Breast epithelium (tissue), 4 donors: ENCODE measurements around the gene ITPRIPL2. TPM values are rescaled to one million over a fixed set of nuclear protein-coding genes. Genes with fewer than 3 reads are reported as not detected.

Source experiments
- DNase-seq, 2 donors: peaks; one replicate each; pipeline ENCODE4 v3.0.0-alpha.2; 2019; ENCODE audit warnings: low spot score in 2 of 2
- H3K27ac ChIP-seq, 2 donors: fragments of 200-600 bp; sonication (generic) in 1 of 2; one replicate each; pipeline ENCODE4 v1.5.1; 2016 to 2019; ENCODE audit warnings: mild to moderate bottlenecking in 1 of 2
- H3K27me3 ChIP-seq, 2 donors: fragments of 200-600 bp; sonication (generic) in 1 of 2; one replicate each; pipeline versions ENCODE4 v1.5.1 to v1.6.0; 2017 to 2019; ENCODE audit warnings: control low read depth in 1 of 2, mild to moderate bottlenecking in 1 of 2
- H3K36me3 ChIP-seq: fragments of 200-600 bp; one replicate; pipeline ENCODE4 v1.5.1; 2019
- H3K4me1 ChIP-seq, 2 donors: fragments of 200-600 bp; sonication (generic); one replicate each; pipeline ENCODE4 v1.5.1; 2016 to 2019; ENCODE audit warnings: control low read depth in 1 of 2
- H3K4me3 ChIP-seq, 3 donors: fragments of 200-600 bp; sonication (generic); 1 replicate in 2 of 3; 2 replicates in 1 of 3; pipeline ENCODE4 v1.5.1; 2016 to 2019; ENCODE audit warnings: mild to moderate bottlenecking in 3 of 3, moderate library complexity in 2 of 3
- H3K9me3 ChIP-seq, 2 donors: fragments of 200-600 bp; sonication (generic) in 1 of 2; one replicate each; pipeline ENCODE4 v1.5.1; 2016 to 2019; ENCODE audit warnings: control low read depth in 1 of 2
- POLR2A ChIP-seq: fragments of 450-650 bp; IDR thresholded peaks from one replicate; pipeline ENCODE4 v1.6.1; 2016; ENCODE audit warnings: antibody characterized with exemption, mild to moderate bottlenecking, moderate library complexity
- POLR2AphosphoS5 ChIP-seq, 3 donors: sonication (generic); formaldehyde crosslinking; IDR thresholded peaks; one replicate each; pipeline ENCODE4 v1.6.1; 2017; ENCODE audit warnings: antibody characterized with exemption in 3 of 3
- intact Hi-C: fragments of 100-400 bp; cut with DNase I; formaldehyde crosslinking; loops from one replicate; pipeline ENCODE4 v1.15.1; 2023; ENCODE audit warnings: low total_unique reads
- total RNA-seq, 3 donors: library from RNA; depleted of rRNA; stranded (reverse); fragments of >200 nt; gene quantifications; one replicate each; pipeline ENCODE4 v1.1.0, GENCODE V29; 2016
- TF ChIP-seq, protein P1 (sequence below), 3 donors: fragments of 450-650 bp; IDR thresholded peaks; one replicate each; pipeline ENCODE4 v1.5.1; 2016 to 2017; ENCODE audit warnings: antibody characterized with exemption in 3 of 3, mild to moderate bottlenecking in 3 of 3, moderate library complexity in 3 of 3

The ITPRIPL2 gene
- total RNA-seq, 3 donors from 2014 or later = 36.1 to 66.6 (median 40.3) TPM

- H3K9me3 ChIP-seq = no peaks in the 10 kb centered on the region
- no peaks in the 10 kb centered on the region for H3K27me3 ChIP-seq
- peak overlapping the region in 1 of 3 donors; percentile 46 for H3K4me3 ChIP-seq
- TF ChIP-seq POLR2A = no peak
- no peak for TF ChIP-seq POLR2AphosphoS5 (IDR thresholded peaks at IDR 0.05)
- TF ChIP-seq, protein P1, sequence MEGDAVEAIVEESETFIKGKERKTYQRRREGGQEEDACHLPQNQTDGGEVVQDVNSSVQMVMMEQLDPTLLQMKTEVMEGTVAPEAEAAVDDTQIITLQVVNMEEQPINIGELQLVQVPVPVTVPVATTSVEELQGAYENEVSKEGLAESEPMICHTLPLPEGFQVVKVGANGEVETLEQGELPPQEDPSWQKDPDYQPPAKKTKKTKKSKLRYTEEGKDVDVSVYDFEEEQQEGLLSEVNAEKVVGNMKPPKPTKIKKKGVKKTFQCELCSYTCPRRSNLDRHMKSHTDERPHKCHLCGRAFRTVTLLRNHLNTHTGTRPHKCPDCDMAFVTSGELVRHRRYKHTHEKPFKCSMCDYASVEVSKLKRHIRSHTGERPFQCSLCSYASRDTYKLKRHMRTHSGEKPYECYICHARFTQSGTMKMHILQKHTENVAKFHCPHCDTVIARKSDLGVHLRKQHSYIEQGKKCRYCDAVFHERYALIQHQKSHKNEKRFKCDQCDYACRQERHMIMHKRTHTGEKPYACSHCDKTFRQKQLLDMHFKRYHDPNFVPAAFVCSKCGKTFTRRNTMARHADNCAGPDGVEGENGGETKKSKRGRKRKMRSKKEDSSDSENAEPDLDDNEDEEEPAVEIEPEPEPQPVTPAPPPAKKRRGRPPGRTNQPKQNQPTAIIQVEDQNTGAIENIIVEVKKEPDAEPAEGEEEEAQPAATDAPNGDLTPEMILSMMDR (IDR thresholded peaks at IDR 0.05) = no peak
- intact Hi-C loops = no loop called here
- no peaks in the 10 kb centered on the region for H3K36me3 ChIP-seq
- DNase-seq = no peak
- peak overlapping the region; percentile 67 to 92 for H3K27ac ChIP-seq
- peaks cover 0 to 6% of the 10 kb centered on the region in 2 donors for H3K4me1 ChIP-seq
These were observed 17.4 kb downstream of the ITPRIPL2 start for GRCh38 chr16:19130852-19131824.

GRCh38 chr16:19131825-19132218 is 18.1 kb downstream of the ITPRIPL2 start:
- peak overlapping the region; percentile 67 to 92 for H3K27ac ChIP-seq
- no peaks in the 10 kb centered on the region for H3K9me3 ChIP-seq
- H3K4me3 ChIP-seq = no peak overlapping the region
- TF ChIP-seq POLR2A (no peak), POLR2AphosphoS5 (IDR thresholded peaks at IDR 0.05) (no peak)
- TF ChIP-seq, protein P1 (IDR thresholded peaks at IDR 0.05) = no peak
- no peaks in the 10 kb centered on the region for H3K36me3 ChIP-seq
- peaks cover 0 to 12% of the 10 kb centered on the region in 2 donors for H3K4me1 ChIP-seq
- no peaks in the 10 kb centered on the region for H3K27me3 ChIP-seq
- intact Hi-C loops = no loop called here
- no peak for DNase-seq

- no peak for DNase-seq
- Histone ChIP-seq H3K9me3 (no peaks in the 10 kb centered on the region), H3K4me3 (no peak overlapping the region), H3K27ac (peak overlapping the region; percentile 67 to 92), H3K36me3 (no peaks in the 10 kb centered on the region), H3K27me3 (no peaks in the 10 kb centered on the region), H3K4me1 (peaks cover 0 to 14% of the 10 kb centered on the region in 2 donors)
- intact Hi-C loops = no loop called here
- TF ChIP-seq POLR2A = no peak
- TF ChIP-seq, protein P1 (IDR thresholded peaks at IDR 0.05) = no peak
- TF ChIP-seq POLR2AphosphoS5 (IDR thresholded peaks at IDR 0.05) = no peak
These were observed 18.5 kb downstream of the ITPRIPL2 start for GRCh38 chr16:19132255-19132654.

GRCh38 chr16:19132898-19133297 is 19.1 kb downstream of the ITPRIPL2 start:
- intact Hi-C loops = no loop called here
- Histone ChIP-seq H3K4me3 (no peak overlapping the region), H3K27ac (peak overlapping the region; percentile 67 to 92), H3K27me3 (no peaks in the 10 kb centered on the region), H3K4me1 (peaks cover 0 to 14% of the 10 kb centered on the region in 2 donors), H3K9me3 (no peaks in the 10 kb centered on the region), H3K36me3 (no peaks in the 10 kb centered on the region)
- no peak for DNase-seq
- TF ChIP-seq POLR2AphosphoS5 (IDR thresholded peaks at IDR 0.05) (no peak), POLR2A (no peak)
- TF ChIP-seq, protein P1 (IDR thresholded peaks at IDR 0.05) = no peak

- H3K27me3 ChIP-seq = no peaks in the 10 kb centered on the region
- H3K4me1 ChIP-seq = peaks cover 0 to 14% of the 10 kb centered on the region in 2 donors
- no peaks in the 10 kb centered on the region for H3K36me3 ChIP-seq
- TF ChIP-seq POLR2AphosphoS5 (IDR thresholded peaks at IDR 0.05) (no peak), POLR2A (no peak)
- TF ChIP-seq, protein P1 (IDR thresholded peaks at IDR 0.05) = no peak
- no peak overlapping the region for H3K4me3 ChIP-seq
- intact Hi-C loops = no loop called here
- DNase-seq = no peak
- no peak overlapping the region for H3K27ac ChIP-seq
- no peaks in the 10 kb centered on the region for H3K9me3 ChIP-seq
These were observed 19.8 kb downstream of the ITPRIPL2 start for GRCh38 chr16:19133600-19133999.
